GM23248 (cell line): Measurements from ENCODE around the gene NEDD4L. TPM values are rescaled to one million over a fixed set of nuclear protein-coding genes. Genes with fewer than 3 reads are reported as not detected.

Experiments used
- DNase-seq: peaks from one replicate; pipeline ENCODE4 v3.0.0-alpha.2; 2015
- H2AFZ ChIP-seq: fragments of 200-600 bp; sonication (generic); 2 replicates; pipeline ENCODE4 v1.6.1; 2016; ENCODE audit warnings: antibody characterized with exemption
- H3F3A ChIP-seq: fragments of 200-600 bp; sonication (generic); 2 replicates; pipeline ENCODE4 v1.6.1; 2016; ENCODE audit warnings: mild to moderate bottlenecking, antibody characterized with exemption, mixed run types; ENCODE audit not compliant: insufficient read depth
- H3K27ac ChIP-seq: fragments of 200-600 bp; sonication (generic); 2 replicates; pipeline ENCODE4 v1.5.1; 2016; ENCODE audit warnings: mild to moderate bottlenecking
- H3K27me3 ChIP-seq: fragments of 200-600 bp; sonication (generic); replicated peaks from 2 replicates; pipeline ENCODE4 v1.6.1; 2016; ENCODE audit warnings: mild to moderate bottlenecking; ENCODE audit not compliant: insufficient read depth
- H3K36me3 ChIP-seq: fragments of 200-600 bp; sonication (generic); 2 replicates; pipeline ENCODE4 v1.6.1; 2016; ENCODE audit warnings: low read depth, mild to moderate bottlenecking
- H3K4me1 ChIP-seq: fragments of 200-600 bp; sonication (generic); 2 replicates; pipeline ENCODE4 v1.6.1; 2016; ENCODE audit warnings: mild to moderate bottlenecking; ENCODE audit not compliant: insufficient read depth
- H3K4me2 ChIP-seq: fragments of 200-600 bp; sonication (generic); one replicate; pipeline ENCODE4 v1.6.1; 2016; ENCODE audit warnings: mild to moderate bottlenecking; ENCODE audit not compliant: unreplicated experiment
- H3K4me3 ChIP-seq: fragments of 200-600 bp; sonication (generic); 2 replicates; pipeline ENCODE4 v1.5.1; 2016; ENCODE audit warnings: mild to moderate bottlenecking
- H3K79me2 ChIP-seq: fragments of 200-600 bp; sonication (generic); 2 replicates; pipeline ENCODE4 v1.6.1; 2016; ENCODE audit warnings: mild to moderate bottlenecking; ENCODE audit not compliant: insufficient read depth
- H3K9ac ChIP-seq: fragments of 200-600 bp; sonication (generic); 2 replicates; pipeline ENCODE4 v1.6.1; 2016; ENCODE audit warnings: mild to moderate bottlenecking
- H3K9me2 ChIP-seq: fragments of 200-600 bp; sonication (generic); 2 replicates; pipeline ENCODE4 v1.6.1; 2016; ENCODE audit warnings: mixed run types, mild to moderate bottlenecking, moderate library complexity; ENCODE audit not compliant: insufficient read depth
- H3K9me3 ChIP-seq: fragments of 200-600 bp; sonication (generic); one replicate; pipeline ENCODE4 v1.6.1; 2017; ENCODE audit warnings: low read depth
- H4K20me1 ChIP-seq: fragments of 200-600 bp; sonication (generic); 2 replicates; pipeline ENCODE4 v1.6.0; 2016; ENCODE audit not compliant: insufficient read depth
- EZH2 ChIP-seq: fragments of 200-600 bp; sonication (generic); IDR thresholded peaks from 2 replicates; pipeline ENCODE4 v1.6.1; 2018; ENCODE audit warnings: antibody characterized with exemption, mild to moderate bottlenecking; ENCODE audit not compliant: insufficient read depth, poor library complexity, severe bottlenecking
- EZH2phosphoT487 ChIP-seq: fragments of 200-600 bp; sonication (generic); IDR thresholded peaks from 2 replicates; pipeline ENCODE4 v1.6.1; 2018; ENCODE audit warnings: antibody characterized with exemption, moderate library complexity, mild to moderate bottlenecking, low read depth; ENCODE audit not compliant: insufficient read depth
- WGBS, 2 experiments: methylation state at CpG; one replicate each; pipeline ENCODE4 v1.1.6; 2015 to 2017; ENCODE audit warnings: low lambda C conversion rate in 2 of 2, low coverage in 1 of 2; ENCODE audit errors: missing lambda C conversion rate in 2 of 2; 5-methylcytosine and 5-hydroxymethylcytosine counted together
- in situ Hi-C: fragments of 300-500 bp; cut with MboI; formaldehyde crosslinking; loops from 2 replicates; pipeline ENCODE4 v1.15.0; 2020
- polyA plus RNA-seq: library from polyadenylated mRNA; unstranded; fragments of >200 nt; fragmentation: Nextera tagmentation; extraction: Ambion mirVana; gene quantifications from 2 replicates; pipeline ENCODE4 v1.2.1, GENCODE V29; 2016
- total RNA-seq: library from RNA; depleted of rRNA; stranded (reverse); fragments of >200 nt; shearing (Covaris generic); gene quantifications from 2 replicates; pipeline ENCODE4 v1.2.3, GENCODE V29; 2014

NEDD4L gene
- total and polyA plus RNA-seq, 2 experiments from 2014 or later, result 3.7 to 6.1 TPM

GRCh38 chr18:58183226-58183625 is 139.2 kb downstream of the NEDD4L start:
- H3K9ac ChIP-seq, result no peak overlapping the region
- H3K4me1 ChIP-seq, result peaks cover 17% of the 10 kb centered on the region
- no peak overlapping the region for H3K27ac ChIP-seq
- no peaks in the 10 kb centered on the region for H3K27me3 ChIP-seq
- H3K4me3 ChIP-seq, result no peak overlapping the region
- H3K9me2 ChIP-seq, result no peaks in the 10 kb centered on the region
- DNase-seq, result no peak
- no peak for TF ChIP-seq EZH2
- no peak for TF ChIP-seq EZH2phosphoT487
- H3K9me3 ChIP-seq, result no peaks in the 10 kb centered on the region
- no peak overlapping the region for H2AFZ ChIP-seq
- no peaks in the 10 kb centered on the region for H4K20me1 ChIP-seq
- peaks cover 12% of the 10 kb centered on the region for H3F3A ChIP-seq
- 89 to 97% methylated on average over 4 of the region's 4 CpGs for WGBS, 2 experiments
- in situ Hi-C loops, result no loop called here
- H3K4me2 ChIP-seq, result no peak overlapping the region
- no peaks in the 10 kb centered on the region for H3K36me3 ChIP-seq
- no peaks in the 10 kb centered on the region for H3K79me2 ChIP-seq

GRCh38 chr18:58186258-58186948 is 142.4 kb downstream of the NEDD4L start:
- H3K36me3 ChIP-seq, result no peaks in the 10 kb centered on the region
- no peak for TF ChIP-seq EZH2
- no peak for TF ChIP-seq EZH2phosphoT487
- 63% methylated on average over 6 of the region's 6 CpGs for WGBS, 2 experiments
- H3K27ac ChIP-seq, result peak overlapping the region; percentile 38; the same call in 1 of the 2 replicates
- H2AFZ ChIP-seq, result no peak overlapping the region
- H3K4me3 ChIP-seq, result no peak overlapping the region
- H3K4me2 ChIP-seq, result peak overlapping the region; percentile 38
- peaks cover 24% of the 10 kb centered on the region for H3K4me1 ChIP-seq
- no peaks in the 10 kb centered on the region for H3K27me3 ChIP-seq
- in situ Hi-C loops, result no loop called here
- DNase-seq, result peak; percentile 72
- H3K9me3 ChIP-seq, result no peaks in the 10 kb centered on the region
- H4K20me1 ChIP-seq, result no peaks in the 10 kb centered on the region
- peaks cover 12% of the 10 kb centered on the region for H3F3A ChIP-seq
- H3K79me2 ChIP-seq, result no peaks in the 10 kb centered on the region
- no peaks in the 10 kb centered on the region for H3K9me2 ChIP-seq
- no peak overlapping the region for H3K9ac ChIP-seq

GRCh38 chr18:58187674-58188073 is 143.6 kb downstream of the NEDD4L start:
- no peak for DNase-seq
- Histone ChIP-seq H3K4me2 (no peak overlapping the region), H3K9ac (no peak overlapping the region), H4K20me1 (no peaks in the 10 kb centered on the region), H3K9me3 (no peaks in the 10 kb centered on the region), H3K27ac (no peak overlapping the region), H3K36me3 (no peaks in the 10 kb centered on the region), H3K79me2 (no peaks in the 10 kb centered on the region), H3K4me3 (no peak overlapping the region), H3K9me2 (no peaks in the 10 kb centered on the region), H2AFZ (no peak overlapping the region), H3K27me3 (no peaks in the 10 kb centered on the region), H3K4me1 (peaks cover 24% of the 10 kb centered on the region), H3F3A (peaks cover 12% of the 10 kb centered on the region)
- WGBS, 2 experiments, result 83 to 86% methylated on average over 6 of the region's 6 CpGs
- TF ChIP-seq EZH2phosphoT487 (no peak), EZH2 (no peak)
- in situ Hi-C loops, result no loop called here

- H3K79me2 ChIP-seq, result no peaks in the 10 kb centered on the region
- H3K27ac ChIP-seq, result no peak overlapping the region
- H3K4me3 ChIP-seq, result no peak overlapping the region
- no peaks in the 10 kb centered on the region for H3K27me3 ChIP-seq
- no peak overlapping the region for H2AFZ ChIP-seq
- H3K36me3 ChIP-seq, result no peaks in the 10 kb centered on the region
- DNase-seq, result no peak
- no peak for TF ChIP-seq EZH2
- no peak for TF ChIP-seq EZH2phosphoT487
- 96 to 97% methylated on average over 5 of the region's 5 CpGs for WGBS, 2 experiments
- H3K9ac ChIP-seq, result no peak overlapping the region
- peaks cover 24% of the 10 kb centered on the region for H3K4me1 ChIP-seq
- no peak overlapping the region for H3K4me2 ChIP-seq
- H3F3A ChIP-seq, result peaks cover 12% of the 10 kb centered on the region
- in situ Hi-C loops, result no loop called here
- no peaks in the 10 kb centered on the region for H4K20me1 ChIP-seq
- H3K9me2 ChIP-seq, result no peaks in the 10 kb centered on the region
- H3K9me3 ChIP-seq, result no peaks in the 10 kb centered on the region
Observed at GRCh38 chr18:58188996-58189395, 145.0 kb downstream of the NEDD4L start.
